HepG2 (cell line): ENCODE measurements around the gene MICAL3. TPM values are rescaled to one million over a fixed set of nuclear protein-coding genes. Genes with fewer than 3 reads are reported as not detected.

Experiments used
- AGO1 ChIP-seq: fragments of 200-400 bp; formaldehyde crosslinking; IDR thresholded peaks from 2 replicates; pipeline ENCODE4 v1.6.1; 2017; ENCODE audit warnings: mild to moderate bottlenecking, low read depth, low read length, moderate library complexity; ENCODE audit not compliant: poor library complexity, severe bottlenecking
- EED ChIP-seq: sonication (generic); formaldehyde crosslinking; IDR thresholded peaks from 2 replicates; pipeline ENCODE4 v1.5.0; 2020; ENCODE audit warnings: mild to moderate bottlenecking, missing genetic modification reagents
- HNRNPL ChIP-seq: fragments of 200-400 bp; formaldehyde crosslinking; IDR thresholded peaks from 2 replicates; pipeline ENCODE4 v1.6.1; 2017; ENCODE audit warnings: mild to moderate bottlenecking, low read depth, low read length
- JUNB ChIP-seq: sonication (generic); formaldehyde crosslinking; IDR thresholded peaks from 2 replicates; pipeline ENCODE4 v1.8.0; 2022; ENCODE audit warnings: missing genetic modification reagents, mild to moderate bottlenecking, borderline replicate concordance
- LCORL ChIP-seq, 2 experiments: fragments of 450-650 bp in 1 of 2; sonication (generic) in 1 of 2; formaldehyde crosslinking in 1 of 2; IDR thresholded peaks; 2 replicates each; pipeline versions ENCODE4 v1.5.0 to v1.6.1; 2017 to 2020; ENCODE audit warnings: antibody characterized with exemption in 1 of 2, missing genetic modification reagents in 1 of 2
- MTF1 ChIP-seq: sonication (generic); formaldehyde crosslinking; IDR thresholded peaks from 2 replicates; pipeline ENCODE4 v1.5.0; 2020; ENCODE audit warnings: missing genetic modification reagents
- MXD3 ChIP-seq: IDR thresholded peaks from 2 replicates; pipeline ENCODE4 v1.6.1; 2016; ENCODE audit warnings: mild to moderate bottlenecking, missing biosample characterization, missing genetic modification reagents
- MYC ChIP-seq: sonication (generic); formaldehyde crosslinking; IDR thresholded peaks from 2 replicates; pipeline ENCODE4 v1.9.0; 2021; ENCODE audit warnings: missing genetic modification reagents, borderline replicate concordance
- NR2F1 ChIP-seq, 2 experiments: fragments of 450-650 bp in 1 of 2; formaldehyde crosslinking in 1 of 2; IDR thresholded peaks; 2 replicates each; pipeline versions ENCODE4 v1.5.0 to v1.6.1; 2016 to 2020; ENCODE audit warnings: mild to moderate bottlenecking in 1 of 2, missing compliant biosample characterization in 1 of 2, missing genetic modification reagents in 1 of 2, moderate library complexity in 1 of 2
- RBFOX2 ChIP-seq: fragments of 200-400 bp; formaldehyde crosslinking; IDR thresholded peaks from 2 replicates; pipeline ENCODE4 v1.6.1; 2017; ENCODE audit warnings: low read depth, mild to moderate bottlenecking, low read length
- RNF219 ChIP-seq: sonication (generic); formaldehyde crosslinking; IDR thresholded peaks from 2 replicates; pipeline ENCODE4 v1.5.0; 2020; ENCODE audit warnings: mild to moderate bottlenecking, missing genetic modification reagents
- SP5 ChIP-seq: IDR thresholded peaks from 2 replicates; pipeline ENCODE4 v1.6.1; 2016; ENCODE audit warnings: low read depth, borderline replicate concordance
- ZFYVE20 ChIP-seq: sonication (generic); formaldehyde crosslinking; IDR thresholded peaks from 2 replicates; pipeline ENCODE4 v1.8.0; 2023; ENCODE audit warnings: low read depth, mild to moderate bottlenecking, moderate library complexity, missing genetic modification reagents, borderline replicate concordance
- ZNF142 ChIP-seq: sonication (generic); formaldehyde crosslinking; IDR thresholded peaks from 2 replicates; pipeline ENCODE4 v1.4.0; 2020; ENCODE audit warnings: missing genetic modification reagents
- ZNF44 ChIP-seq: sonication (generic); formaldehyde crosslinking; IDR thresholded peaks from 2 replicates; pipeline ENCODE4 v1.5.1; 2020; ENCODE audit warnings: mild to moderate bottlenecking, missing genetic modification reagents
- ZNF563 ChIP-seq: sonication (generic); formaldehyde crosslinking; IDR thresholded peaks from 2 replicates; pipeline ENCODE4 v1.8.0; 2022; ENCODE audit warnings: mild to moderate bottlenecking, moderate library complexity, missing genetic modification reagents
- ZNF572 ChIP-seq: sonication (generic); formaldehyde crosslinking; IDR thresholded peaks from 2 replicates; pipeline ENCODE4 v1.5.1; 2020; ENCODE audit warnings: mild to moderate bottlenecking, missing genetic modification reagents
- ZNF768 ChIP-seq: sonication (generic); formaldehyde crosslinking; IDR thresholded peaks from 2 replicates; pipeline ENCODE4 v1.4.0; 2020; ENCODE audit warnings: missing genetic modification reagents
- polyA plus RNA-seq, 8 experiments: library from polyadenylated mRNA; depleted of rRNA in 3 of 8; stranded (reverse) in 7 of 8; unstranded in 1 of 8; fragments of >200 nt; fragmentation: Illumina TruSeq in 4 of 8; extraction: Trizol in 4 of 8; gene quantifications; 2 replicates each; pipeline versions ENCODE4 v1.2.1 to v1.2.3, GENCODE V29; 2011 to 2016; ENCODE audit warnings: low read depth in 4 of 8, missing spikeins in 1 of 8, mixed read lengths in 1 of 8; ENCODE audit not compliant: insufficient read depth in 1 of 8
- total RNA-seq, 5 experiments: library from RNA; depleted of rRNA; stranded (reverse); fragments of >200 nt; fragmentation: Illumina TruSeq; extraction: Trizol; gene quantifications; 2 replicates each; pipeline ENCODE4 v1.2.3, GENCODE V29; 2016; ENCODE audit warnings: low read depth in 1 of 5

Gene MICAL3
- total and polyA plus RNA-seq, 2 of the 13 experiments (the other 11 are each of a cell fraction or from before 2014, with no cell fraction given) = 5.3 to 12.5 TPM

DNA sequence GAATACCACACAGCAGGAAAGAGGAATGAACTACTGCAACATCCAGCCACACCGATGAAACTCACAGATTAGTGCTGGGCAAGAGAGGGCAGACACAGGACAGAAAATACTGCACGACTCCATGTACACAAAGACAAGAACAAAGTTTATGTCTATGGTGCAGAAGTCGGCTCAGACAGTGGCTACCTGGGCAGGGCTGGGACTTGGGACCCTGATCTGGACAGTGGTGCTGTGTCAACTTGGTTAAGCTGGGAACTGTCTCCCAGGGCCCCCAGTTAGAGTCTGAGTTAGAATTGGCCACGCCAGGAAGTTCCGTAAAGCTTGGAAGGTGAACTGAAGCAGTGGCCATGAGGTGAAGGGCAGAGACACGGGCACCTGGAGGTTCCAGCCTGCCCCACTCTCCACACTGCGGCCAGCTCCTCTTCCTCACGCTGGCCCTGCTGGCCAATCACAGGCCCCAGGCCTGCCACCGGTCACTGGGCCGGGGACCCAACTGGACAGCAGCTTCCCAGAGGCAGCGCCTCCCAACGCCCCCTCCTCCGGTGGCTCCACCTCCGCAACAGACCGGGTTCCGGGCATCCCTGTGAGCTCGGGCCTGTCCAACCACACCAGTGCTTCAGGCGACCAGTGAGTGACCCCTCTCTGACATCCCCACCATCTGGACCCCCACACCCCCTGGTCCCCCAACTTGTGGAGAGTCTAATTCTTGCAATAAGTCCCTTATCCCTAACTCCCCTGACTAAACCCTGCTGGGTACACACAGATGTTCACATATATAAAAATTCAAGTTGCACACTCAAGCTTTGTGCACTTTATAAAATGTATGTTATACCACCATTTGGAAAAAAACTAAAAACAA lies 93.7 kb downstream of the MICAL3 start (continued):
- TF ChIP-seq ZNF142 (CRISPR knock-in tag) (no peak), EED (no peak), ZNF44 (no peak), MXD3 (CRISPR knock-in tag) (no peak), NR2F1 (CRISPR knock-in tag; IDR thresholded peaks at IDR 0.05) (no peak), HNRNPL (peak; percentile 52; the same call in 1 of the 2 replicates), RNF219 (CRISPR knock-in tag) (no peak), RBFOX2 (no peak), ZNF572 (CRISPR knock-in tag) (no peak), ZNF563 (CRISPR knock-in tag) (no peak), JUNB (no peak), SP5 (CRISPR knock-in tag) (no peak), MYC (peak; percentile 32; the same call in 1 of the 2 replicates), AGO1 (no peak), ZFYVE20 (CRISPR knock-in tag) (no peak), MTF1 (CRISPR knock-in tag) (no peak), ZNF768 (CRISPR knock-in tag) (0 out of 2 replicates have a peak, but pooled peaks have one; percentile 22), LCORL (IDR thresholded peaks at IDR 0.05) (no peak), LCORL (CRISPR knock-in tag; IDR thresholded peaks at IDR 0.05) (peak; percentile 85; the same call in 1 of the 2 replicates)
